DND-41 (cell line): ENCODE data around the gene GPC5.

Experiments
- ATAC-seq: fragments of 200-7000 bp; cut with Tn5 transposase; 3 replicates; pipeline ENCODE4 v1.9.1; 2021; ENCODE audit warnings: low read depth; ENCODE audit not compliant: insufficient read depth
- DNase-seq: peaks from one replicate; pipeline ENCODE4 v3.0.0-alpha.2; 2020
- H2AFZ ChIP-seq: 2 replicates; pipeline ENCODE4 v1.6.0; 2012; ENCODE audit warnings: low read depth, low read length
- H3K27ac ChIP-seq: 2 replicates; pipeline ENCODE4 v1.5.1; 2012; ENCODE audit warnings: low read length, inconsistent platforms
- H3K27me3 ChIP-seq: fragments of 200-600 bp; sonication (generic); 2 replicates; pipeline ENCODE4 v1.6.0; 2012; ENCODE audit warnings: low read length, mild to moderate bottlenecking, inconsistent platforms; ENCODE audit not compliant: insufficient read depth, poor library complexity
- H3K36me3 ChIP-seq: 2 replicates; pipeline ENCODE4 v1.5.1; 2012; ENCODE audit warnings: low read length, inconsistent platforms; ENCODE audit not compliant: insufficient read depth
- H3K4me1 ChIP-seq: 2 replicates; pipeline ENCODE4 v1.5.1; 2012; ENCODE audit warnings: mild to moderate bottlenecking, low read length; ENCODE audit not compliant: insufficient read depth
- H3K4me2 ChIP-seq: 2 replicates; pipeline ENCODE4 v1.6.0; 2012; ENCODE audit warnings: mild to moderate bottlenecking, moderate library complexity, low read length, inconsistent platforms; ENCODE audit not compliant: insufficient read depth
- H3K4me3 ChIP-seq, 2 experiments: fragments of 200-600 bp in 1 of 2; shearing (Covaris generic) in 1 of 2; 2 replicates each; pipeline ENCODE4 v1.5.1; 2012 to 2016; ENCODE audit warnings: inconsistent platforms in 2 of 2, low read length in 2 of 2, mild to moderate bottlenecking in 2 of 2, low read depth in 1 of 2, moderate library complexity in 1 of 2
- H3K79me2 ChIP-seq: 2 replicates; pipeline ENCODE4 v1.6.0; 2012; ENCODE audit warnings: low read length, inconsistent platforms; ENCODE audit not compliant: insufficient read depth
- H3K9ac ChIP-seq: 2 replicates; pipeline ENCODE4 v1.6.0; 2012; ENCODE audit warnings: low read depth, mild to moderate bottlenecking, inconsistent platforms, low read length, moderate library complexity
- H3K9me3 ChIP-seq: 2 replicates; pipeline ENCODE4 v1.5.1; 2012; ENCODE audit warnings: low read length, moderate library complexity, mild to moderate bottlenecking, inconsistent platforms; ENCODE audit not compliant: insufficient read depth, severe bottlenecking
- H4K20me1 ChIP-seq: 2 replicates; pipeline ENCODE4 v1.6.0; 2012; ENCODE audit warnings: low read length; ENCODE audit not compliant: insufficient read depth
- EZH2 ChIP-seq: IDR thresholded peaks from 3 replicates; pipeline ENCODE4 v1.6.1; 2012; ENCODE audit warnings: borderline replicate concordance, low read depth, mild to moderate bottlenecking, moderate library complexity, low read length, inconsistent platforms; ENCODE audit not compliant: severe bottlenecking
- TF ChIP-seq, protein P1 (sequence below): IDR thresholded peaks from 2 replicates; pipeline ENCODE4 v1.5.1; 2012; ENCODE audit warnings: borderline replicate concordance, low read length, moderate library complexity, mild to moderate bottlenecking; ENCODE audit not compliant: poor library complexity, severe bottlenecking; ENCODE audit errors: extremely low read depth

GPC5 gene

DNA sequence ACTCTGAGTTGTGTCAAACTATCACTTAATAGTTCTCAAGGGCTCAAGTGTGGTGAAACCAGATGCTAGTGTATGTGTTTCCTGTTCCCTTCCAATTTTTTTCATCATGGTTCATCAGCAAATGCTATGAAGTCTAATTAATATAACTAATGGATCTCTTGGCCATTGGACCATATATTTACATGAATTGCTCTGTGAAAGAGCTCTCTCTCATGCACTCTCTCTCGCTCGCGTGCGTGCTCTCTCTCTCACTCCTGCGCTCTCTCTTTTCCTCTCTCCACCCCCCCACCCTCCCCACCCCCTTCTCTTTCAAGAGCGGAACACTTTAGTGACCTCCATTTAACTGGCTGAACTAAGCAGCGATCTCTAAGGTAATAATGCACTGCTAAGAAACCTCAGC, 1281.2 kb downstream of the GPC5 start:
- Histone ChIP-seq H3K27me3 (no peaks in the 10 kb centered on the region), H3K4me3 (no peak overlapping the region), H3K9me3 (no peaks in the 10 kb centered on the region), H3K4me1 (no peaks in the 10 kb centered on the region), H3K36me3 (no peaks in the 10 kb centered on the region), H3K9ac (no peak overlapping the region), H4K20me1 (no peaks in the 10 kb centered on the region), H2AFZ (no peak overlapping the region), H3K4me2 (no peak overlapping the region), H3K27ac (no peak overlapping the region), H3K79me2 (no peaks in the 10 kb centered on the region)
- TF ChIP-seq, protein P1, sequence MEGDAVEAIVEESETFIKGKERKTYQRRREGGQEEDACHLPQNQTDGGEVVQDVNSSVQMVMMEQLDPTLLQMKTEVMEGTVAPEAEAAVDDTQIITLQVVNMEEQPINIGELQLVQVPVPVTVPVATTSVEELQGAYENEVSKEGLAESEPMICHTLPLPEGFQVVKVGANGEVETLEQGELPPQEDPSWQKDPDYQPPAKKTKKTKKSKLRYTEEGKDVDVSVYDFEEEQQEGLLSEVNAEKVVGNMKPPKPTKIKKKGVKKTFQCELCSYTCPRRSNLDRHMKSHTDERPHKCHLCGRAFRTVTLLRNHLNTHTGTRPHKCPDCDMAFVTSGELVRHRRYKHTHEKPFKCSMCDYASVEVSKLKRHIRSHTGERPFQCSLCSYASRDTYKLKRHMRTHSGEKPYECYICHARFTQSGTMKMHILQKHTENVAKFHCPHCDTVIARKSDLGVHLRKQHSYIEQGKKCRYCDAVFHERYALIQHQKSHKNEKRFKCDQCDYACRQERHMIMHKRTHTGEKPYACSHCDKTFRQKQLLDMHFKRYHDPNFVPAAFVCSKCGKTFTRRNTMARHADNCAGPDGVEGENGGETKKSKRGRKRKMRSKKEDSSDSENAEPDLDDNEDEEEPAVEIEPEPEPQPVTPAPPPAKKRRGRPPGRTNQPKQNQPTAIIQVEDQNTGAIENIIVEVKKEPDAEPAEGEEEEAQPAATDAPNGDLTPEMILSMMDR: no peak
- no peak for TF ChIP-seq EZH2
- ATAC-seq (no peak), DNase-seq (no peak)

- ATAC-seq (no peak), DNase-seq (no peak)
- H3K4me2 ChIP-seq: no peak overlapping the region
- H4K20me1 ChIP-seq: no peaks in the 10 kb centered on the region
- H3K27ac ChIP-seq: no peak overlapping the region
- TF ChIP-seq, protein P1: no peak
- no peaks in the 10 kb centered on the region for H3K36me3 ChIP-seq
- no peak overlapping the region for H3K9ac ChIP-seq
- H3K27me3 ChIP-seq: no peaks in the 10 kb centered on the region
- H3K4me1 ChIP-seq: no peaks in the 10 kb centered on the region
- no peak overlapping the region for H2AFZ ChIP-seq
- H3K79me2 ChIP-seq: no peaks in the 10 kb centered on the region
- H3K4me3 ChIP-seq: no peak overlapping the region
- no peaks in the 10 kb centered on the region for H3K9me3 ChIP-seq
Observed at GRCh38 chr13:92681239-92681638, 1282.8 kb downstream of the GPC5 start.

GRCh38 chr13:92682832-92683517, 1284.6 kb downstream of the GPC5 start:
- ATAC-seq (no peak), DNase-seq (no peak)
- no peak overlapping the region for H3K9ac ChIP-seq
- no peak overlapping the region for H3K4me3 ChIP-seq
- no peak overlapping the region for H3K4me2 ChIP-seq
- no peaks in the 10 kb centered on the region for H3K4me1 ChIP-seq
- no peaks in the 10 kb centered on the region for H3K27me3 ChIP-seq
- H2AFZ ChIP-seq: no peak overlapping the region
- H3K79me2 ChIP-seq: no peaks in the 10 kb centered on the region
- no peak for TF ChIP-seq EZH2
- TF ChIP-seq, protein P1: no peak
- H3K9me3 ChIP-seq: no peaks in the 10 kb centered on the region
- H4K20me1 ChIP-seq: no peaks in the 10 kb centered on the region
- no peaks in the 10 kb centered on the region for H3K36me3 ChIP-seq
- no peak overlapping the region for H3K27ac ChIP-seq
